ENCODE measurements around the gene C17orf75. TPM values are rescaled to one million over a fixed set of nuclear protein-coding genes. Genes with fewer than 3 reads are reported as not detected.

Gene C17orf75
- total RNA-seq, 2 donors from 2014 or later, result 12.5 to 13.4 TPM

DNA sequence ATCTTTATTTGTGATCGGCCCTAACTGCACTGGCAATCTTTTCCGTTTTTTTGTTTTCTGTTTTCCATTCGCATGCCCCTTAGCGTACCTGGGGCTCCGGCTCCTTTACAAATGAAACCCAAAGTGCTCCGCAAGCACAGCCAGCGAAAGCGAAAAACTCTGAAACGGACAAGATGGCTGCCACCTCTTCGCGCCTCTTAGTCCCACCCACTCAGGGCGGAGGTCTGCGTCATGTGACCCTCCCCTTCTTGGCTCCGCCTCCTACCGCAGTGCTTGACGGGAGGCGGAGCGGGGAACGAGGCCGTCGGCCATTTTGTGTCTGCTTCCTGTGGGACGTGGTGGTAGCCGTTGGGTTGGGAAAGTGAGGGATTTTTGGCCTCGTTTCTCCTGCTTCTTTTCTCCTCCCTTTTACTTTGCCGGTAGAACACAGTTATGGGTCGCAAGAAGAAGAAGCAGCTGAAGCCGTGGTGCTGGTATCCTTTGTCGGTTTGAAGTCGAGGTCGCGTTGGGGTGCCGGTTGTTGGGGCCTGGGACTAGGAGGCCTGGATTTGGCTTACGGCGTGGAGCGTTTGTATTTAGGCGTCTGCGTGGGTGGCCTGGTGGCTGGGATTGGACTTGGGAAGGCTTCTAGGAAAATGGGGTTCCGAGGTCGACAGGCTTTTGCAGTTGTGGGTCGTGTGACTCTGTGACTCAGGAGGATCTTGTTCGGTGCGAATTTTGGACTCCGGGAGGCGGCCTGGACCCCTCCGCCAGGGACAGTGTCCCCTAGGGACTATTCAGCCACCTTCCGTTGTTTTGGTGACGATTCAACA lies 8.1 kb upstream of the C17orf75 start, which contains the start of gene ZNF207:
Gene ZNF207, plus strand, starts transcription at position 304 of the 812 bp plus-strand sequence. Its CDS starts 129 bp downstream, at position 433.
- peak within 1 kb of the TSS; percentile 95 to 99 for H3K9ac ChIP-seq (ENCODE audit: low read depth in 2 of 2, low read length in 2 of 2)
- peak within 1 kb of the TSS; percentile 86 for H3K4me3 ChIP-seq
- peak within 1 kb of the TSS; percentile 96 for H3K27ac ChIP-seq
- DNase-seq, result peak; percentile 95
- no peaks in the 10 kb centered on the region for H3K36me3 ChIP-seq
- peaks cover 13% of the 10 kb centered on the region for H3K4me1 ChIP-seq
- TF ChIP-seq, protein P1, sequence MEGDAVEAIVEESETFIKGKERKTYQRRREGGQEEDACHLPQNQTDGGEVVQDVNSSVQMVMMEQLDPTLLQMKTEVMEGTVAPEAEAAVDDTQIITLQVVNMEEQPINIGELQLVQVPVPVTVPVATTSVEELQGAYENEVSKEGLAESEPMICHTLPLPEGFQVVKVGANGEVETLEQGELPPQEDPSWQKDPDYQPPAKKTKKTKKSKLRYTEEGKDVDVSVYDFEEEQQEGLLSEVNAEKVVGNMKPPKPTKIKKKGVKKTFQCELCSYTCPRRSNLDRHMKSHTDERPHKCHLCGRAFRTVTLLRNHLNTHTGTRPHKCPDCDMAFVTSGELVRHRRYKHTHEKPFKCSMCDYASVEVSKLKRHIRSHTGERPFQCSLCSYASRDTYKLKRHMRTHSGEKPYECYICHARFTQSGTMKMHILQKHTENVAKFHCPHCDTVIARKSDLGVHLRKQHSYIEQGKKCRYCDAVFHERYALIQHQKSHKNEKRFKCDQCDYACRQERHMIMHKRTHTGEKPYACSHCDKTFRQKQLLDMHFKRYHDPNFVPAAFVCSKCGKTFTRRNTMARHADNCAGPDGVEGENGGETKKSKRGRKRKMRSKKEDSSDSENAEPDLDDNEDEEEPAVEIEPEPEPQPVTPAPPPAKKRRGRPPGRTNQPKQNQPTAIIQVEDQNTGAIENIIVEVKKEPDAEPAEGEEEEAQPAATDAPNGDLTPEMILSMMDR (IDR thresholded peaks at IDR 0.05), result no peak
- no peaks in the 10 kb centered on the region for H3K27me3 ChIP-seq
- H3K9me3 ChIP-seq, result no peaks in the 10 kb centered on the region
- intact Hi-C loops (cut with DNase I), result loop anchor here (10.0 kb wide), 1 partner anchor 95 kb away; the partner anchor contains the start of gene PSMD11

DNA sequence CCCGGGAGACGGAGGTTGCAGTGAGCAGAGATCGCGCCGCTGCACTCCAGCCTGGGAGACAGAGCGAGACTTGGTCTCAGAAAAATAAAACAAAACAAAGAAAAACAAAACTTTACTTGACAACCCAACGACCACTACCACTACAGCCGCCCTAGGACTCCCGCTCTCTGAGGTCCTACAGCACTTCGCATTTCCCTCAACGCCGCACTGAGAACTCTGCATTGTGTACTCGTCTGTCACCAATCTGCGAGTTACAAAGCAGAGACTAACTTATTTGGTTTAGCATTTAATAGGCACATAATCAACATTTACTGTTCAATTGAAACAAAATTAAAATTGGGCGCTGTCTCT lies 7.5 kb upstream of the C17orf75 start:
- no peaks in the 10 kb centered on the region for H3K36me3 ChIP-seq
- no peaks in the 10 kb centered on the region for H3K9me3 ChIP-seq
- DNase-seq, result peak; percentile 31
- peak overlapping the region; percentile 96 for H3K27ac ChIP-seq
- no peaks in the 10 kb centered on the region for H3K27me3 ChIP-seq
- intact Hi-C loops (cut with DNase I), result loop anchor here (10.0 kb wide), 1 partner anchor 95 kb away; the partner anchor contains the start of gene PSMD11
- peak overlapping the region; percentile 86 for H3K4me3 ChIP-seq
- peak overlapping the region; percentile 72 to 99 for H3K9ac ChIP-seq (ENCODE audit: low read depth in 2 of 2, low read length in 2 of 2)
- peaks cover 13% of the 10 kb centered on the region for H3K4me1 ChIP-seq
- TF ChIP-seq, protein P1 (IDR thresholded peaks at IDR 0.05), result no peak

DNA sequence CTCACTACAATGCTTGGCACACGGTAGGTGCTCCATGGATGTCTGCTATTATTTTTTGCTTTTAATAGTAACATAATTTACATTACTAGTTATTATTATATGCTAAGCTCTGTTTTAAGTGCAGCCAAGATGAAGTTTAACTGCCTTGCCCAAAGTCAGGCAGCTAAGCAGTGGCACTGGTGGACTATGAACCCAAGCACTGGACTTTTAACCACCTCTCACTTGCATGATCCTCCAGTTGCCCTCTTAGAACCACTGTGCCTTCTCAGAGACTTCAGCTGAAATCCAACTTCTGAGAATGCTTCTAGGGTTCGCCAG lies 6.5 kb upstream of the C17orf75 start:
- Histone ChIP-seq H3K9me3 (no peaks in the 10 kb centered on the region), H3K27ac (no peak overlapping the region), H3K4me3 (no peak overlapping the region), H3K9ac (ENCODE audit: low read depth in 2 of 2, low read length in 2 of 2) (no peak overlapping the region), H3K27me3 (no peaks in the 10 kb centered on the region), H3K36me3 (no peaks in the 10 kb centered on the region), H3K4me1 (peaks cover 13% of the 10 kb centered on the region)
- TF ChIP-seq, protein P1 (IDR thresholded peaks at IDR 0.05), result no peak
- peak; percentile 40 for DNase-seq
- intact Hi-C loops (cut with DNase I), result loop anchor here (10.0 kb wide), 1 partner anchor 96 kb away; the partner anchor contains the start of gene PSMD11

DNA sequence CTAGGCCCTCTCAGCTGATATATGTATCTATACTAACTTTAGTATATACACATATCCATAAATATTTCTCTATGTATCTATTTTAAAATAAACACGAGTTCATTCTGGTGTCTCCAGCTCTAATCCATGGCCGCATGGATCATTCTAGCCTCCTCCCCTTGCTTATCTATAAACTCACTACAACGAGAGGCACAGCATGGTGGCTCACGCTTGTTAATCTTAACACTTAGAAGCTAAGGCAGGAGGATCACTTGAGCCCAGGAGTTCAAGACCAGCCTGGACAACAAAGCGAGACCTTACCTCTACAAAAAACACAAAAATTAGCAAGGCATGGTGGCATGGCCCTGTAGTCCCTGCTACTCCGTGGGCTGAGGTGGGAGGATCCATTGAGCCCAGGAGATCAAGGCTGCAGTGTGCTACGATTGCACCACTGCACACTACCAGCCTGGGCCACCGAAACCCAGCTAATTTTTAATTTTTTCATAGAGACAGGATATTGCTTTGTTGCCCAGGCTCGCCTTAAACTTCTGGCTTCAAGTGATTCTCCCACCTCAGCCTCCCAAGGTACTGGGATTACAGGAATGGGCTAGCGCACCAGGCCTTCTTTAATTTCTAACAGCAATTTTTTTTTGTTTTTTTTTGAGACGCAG lies 4.1 kb upstream of the C17orf75 start:
- intact Hi-C loops (cut with DNase I), result loop anchor here (10.0 kb wide), 1 partner anchor 99 kb away; the partner anchor contains the start of gene PSMD11
- no peaks in the 10 kb centered on the region for H3K27me3 ChIP-seq
- no peak overlapping the region for H3K9ac ChIP-seq (ENCODE audit: low read depth in 2 of 2, low read length in 2 of 2)
- H3K27ac ChIP-seq, result no peak overlapping the region
- H3K36me3 ChIP-seq, result no peaks in the 10 kb centered on the region
- H3K9me3 ChIP-seq, result no peaks in the 10 kb centered on the region
- H3K4me1 ChIP-seq, result peaks cover 9% of the 10 kb centered on the region
- DNase-seq, result no peak
- TF ChIP-seq, protein P1 (IDR thresholded peaks at IDR 0.05), result no peak
- no peak overlapping the region for H3K4me3 ChIP-seq

DNA sequence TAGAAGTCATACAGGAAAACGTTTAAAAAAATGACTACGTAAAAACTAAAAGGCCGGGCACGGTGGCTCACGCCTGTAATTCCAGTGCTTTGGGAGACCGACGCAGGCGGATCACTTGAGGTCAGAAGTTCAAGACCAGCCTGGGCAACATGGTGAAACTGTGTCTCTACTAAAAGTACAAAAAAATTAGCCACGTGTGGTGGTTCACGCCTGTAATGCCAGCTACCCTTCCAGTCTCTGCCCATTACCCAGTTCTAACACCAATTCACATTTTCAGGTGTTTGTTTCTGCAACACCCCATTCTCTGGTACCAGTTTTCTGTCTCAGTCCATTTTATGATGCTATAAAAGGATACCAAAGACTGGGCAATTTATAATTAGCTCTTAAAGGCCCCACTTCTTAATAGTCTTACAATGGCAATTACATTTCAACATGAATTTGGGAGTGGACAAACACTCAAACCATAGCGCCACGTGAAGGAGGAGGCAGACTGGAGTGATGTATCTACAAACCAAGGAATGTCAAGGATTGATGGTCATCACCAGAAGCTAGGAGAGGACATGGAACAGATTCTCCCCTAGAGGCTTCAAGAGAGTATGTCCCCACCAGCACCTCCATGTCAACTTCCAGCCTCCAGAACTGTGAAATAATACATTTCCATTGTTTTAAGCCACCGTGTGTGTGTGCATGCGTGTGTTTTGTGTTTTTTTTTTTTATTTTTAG lies 791 bp upstream of the C17orf75 start:
- peak overlapping the region; percentile 49 for H3K4me3 ChIP-seq
- H3K27ac ChIP-seq, result peak overlapping the region; percentile 80
- intact Hi-C loops (cut with DNase I), result loop anchor here (10.0 kb wide), 1 partner anchor 102 kb away; the partner anchor contains the start of gene PSMD11
- DNase-seq, result no peak
- H3K27me3 ChIP-seq, result no peaks in the 10 kb centered on the region
- H3K36me3 ChIP-seq, result no peaks in the 10 kb centered on the region
- H3K9me3 ChIP-seq, result no peaks in the 10 kb centered on the region
- H3K4me1 ChIP-seq, result peaks cover 5% of the 10 kb centered on the region
- peak overlapping the region in 1 of 2 donors; percentile 57 for H3K9ac ChIP-seq (ENCODE audit: low read depth in 2 of 2, low read length in 2 of 2)
- TF ChIP-seq, protein P1 (IDR thresholded peaks at IDR 0.05), result no peak

Measured in colonic mucosa (tissue), 4 donors.